ENCODE results near the gene CAVIN1.
"Not testable (repeated sequence)": the region's sequence is repeated elsewhere in the genome, so short reads cannot be mapped to it uniquely, and the experiment has no call there.

Gene CAVIN1

DNA sequence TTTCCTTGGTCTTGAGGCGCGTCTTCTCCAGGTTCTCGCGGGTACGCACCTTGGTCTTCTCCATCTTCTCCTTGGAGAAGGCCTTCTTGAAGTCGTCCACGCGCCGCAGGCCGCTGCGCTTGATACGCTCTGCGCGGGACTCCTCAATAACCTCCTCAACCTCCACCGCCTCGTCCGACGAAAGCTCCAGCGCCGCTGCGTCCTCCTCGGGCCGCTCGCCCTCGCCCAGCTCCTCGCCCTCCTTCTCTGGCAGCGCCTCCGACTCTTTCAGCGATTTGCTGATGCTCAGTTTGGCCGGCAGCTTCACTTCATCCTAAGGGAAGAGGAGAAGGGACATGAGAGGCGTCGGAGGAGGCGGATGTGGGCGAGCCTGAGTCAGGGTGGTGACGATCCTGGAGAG is 18.0 kb downstream of the CAVIN1 start:
- no CpG with 5 or more reads among the region's 35 CpGs for WGBS (ENCODE audit: insufficient coverage, insufficient read length)
- Histone ChIP-seq H3K36me3 (ENCODE audit: control insufficient read depth, insufficient read depth, low read length) (peaks cover 7% of the 10 kb centered on the region; the same call in 1 of the 2 replicates), H3K27me3 (ENCODE audit: control insufficient read depth, insufficient read depth, low read length) (no peaks in the 10 kb centered on the region), H3K9me3 (ENCODE audit: control insufficient read depth, insufficient read depth, low read length) (no peaks in the 10 kb centered on the region), H3K4me1 (ENCODE audit: control insufficient read depth, insufficient read depth, low read length) (peaks cover 5% of the 10 kb centered on the region; the same call in 1 of the 2 replicates), H3K27ac (ENCODE audit: low read length) (no peak overlapping the region), H3K4me3 (ENCODE audit: low read length) (no peak overlapping the region)
- no peak for DNase-seq (ENCODE audit: low read depth, low spot score)

- no peak for DNase-seq (ENCODE audit: low read depth, low spot score)
- Histone ChIP-seq H3K9me3 (ENCODE audit: control insufficient read depth, insufficient read depth, low read length) (no peaks in the 10 kb centered on the region), H3K4me1 (ENCODE audit: control insufficient read depth, insufficient read depth, low read length) (peaks cover 7% of the 10 kb centered on the region; the same call in 1 of the 2 replicates), H3K4me3 (ENCODE audit: low read length) (no peak overlapping the region), H3K36me3 (ENCODE audit: control insufficient read depth, insufficient read depth, low read length) (peaks cover 7% of the 10 kb centered on the region; the same call in 1 of the 2 replicates), H3K27ac (ENCODE audit: low read length) (no peak overlapping the region), H3K27me3 (ENCODE audit: control insufficient read depth, insufficient read depth, low read length) (no peaks in the 10 kb centered on the region)
- WGBS (ENCODE audit: insufficient coverage, insufficient read length): 100% methylated on average over 5 of the region's 63 CpGs
Measured at GRCh38 chr17:42404326-42405055, 18.6 kb downstream of the CAVIN1 start.

- Histone ChIP-seq H3K27me3 (ENCODE audit: control insufficient read depth, insufficient read depth, low read length) (no peaks in the 10 kb centered on the region), H3K27ac (ENCODE audit: low read length) (no peak overlapping the region), H3K4me3 (ENCODE audit: low read length) (no peak overlapping the region), H3K4me1 (ENCODE audit: control insufficient read depth, insufficient read depth, low read length) (peaks cover 7% of the 10 kb centered on the region; the same call in 1 of the 2 replicates), H3K9me3 (ENCODE audit: control insufficient read depth, insufficient read depth, low read length) (no peaks in the 10 kb centered on the region), H3K36me3 (ENCODE audit: control insufficient read depth, insufficient read depth, low read length) (peaks cover 7% of the 10 kb centered on the region; the same call in 1 of the 2 replicates)
- WGBS (ENCODE audit: insufficient coverage, insufficient read length): no CpG with 5 or more reads among the region's 6 CpGs
- DNase-seq (ENCODE audit: low read depth, low spot score): no peak
Measured at GRCh38 chr17:42403150-42403549, 19.9 kb downstream of the CAVIN1 start.

GRCh38 chr17:42402117-42402516 is 20.9 kb downstream of the CAVIN1 start:
- Histone ChIP-seq H3K27ac (ENCODE audit: low read length) (no peak overlapping the region), H3K4me1 (ENCODE audit: control insufficient read depth, insufficient read depth, low read length) (peaks cover 5% of the 10 kb centered on the region; the same call in 1 of the 2 replicates), H3K9me3 (ENCODE audit: control insufficient read depth, insufficient read depth, low read length) (no peaks in the 10 kb centered on the region), H3K4me3 (ENCODE audit: low read length) (no peak overlapping the region), H3K27me3 (ENCODE audit: control insufficient read depth, insufficient read depth, low read length) (no peaks in the 10 kb centered on the region), H3K36me3 (ENCODE audit: control insufficient read depth, insufficient read depth, low read length) (peaks cover 7% of the 10 kb centered on the region; the same call in 1 of the 2 replicates)
- no peak for DNase-seq (ENCODE audit: low read depth, low spot score)
- WGBS (ENCODE audit: insufficient coverage, insufficient read length): no CpG with 5 or more reads among the region's 3 CpGs

DNA sequence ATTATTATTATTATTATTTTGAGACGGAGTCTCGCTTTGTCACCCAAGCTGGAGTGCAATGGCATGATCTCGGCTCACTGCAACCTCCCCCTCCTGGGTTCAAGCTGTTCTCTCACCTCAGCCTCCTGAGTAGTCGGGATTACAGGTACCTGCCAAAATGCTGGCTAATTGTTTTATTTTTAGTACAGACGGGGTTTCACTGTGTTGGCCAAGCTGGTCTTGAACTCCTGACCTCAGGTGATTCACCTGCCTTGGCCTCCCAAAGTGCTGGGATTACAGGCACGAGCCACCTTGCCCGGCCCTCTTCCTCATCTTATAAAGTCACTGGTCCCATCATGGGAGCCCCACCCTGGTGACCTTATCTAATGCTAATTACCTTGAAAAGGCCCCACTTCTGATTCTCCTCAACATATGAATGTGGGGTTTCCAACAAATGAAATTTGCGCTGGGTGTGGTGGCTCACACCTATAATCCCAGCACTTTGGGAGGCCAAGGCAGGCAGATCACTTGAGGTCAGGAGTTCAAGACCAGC is 22.1 kb downstream of the CAVIN1 start:
- DNase-seq (ENCODE audit: low read depth, low spot score); H3K9me3 ChIP-seq (ENCODE audit: control insufficient read depth, insufficient read depth, low read length); H3K27ac ChIP-seq (ENCODE audit: low read length); H3K4me3 ChIP-seq (ENCODE audit: low read length); H3K36me3 ChIP-seq (ENCODE audit: control insufficient read depth, insufficient read depth, low read length); H3K4me1 ChIP-seq (ENCODE audit: control insufficient read depth, insufficient read depth, low read length); H3K27me3 ChIP-seq (ENCODE audit: control insufficient read depth, insufficient read depth, low read length): not testable (repeated sequence)
- no CpG with 5 or more reads among the region's 8 CpGs for WGBS (ENCODE audit: insufficient coverage, insufficient read length)

GRCh38 chr17:42399948-42400843 is 22.9 kb downstream of the CAVIN1 start:
- no CpG with 5 or more reads among the region's 6 CpGs for WGBS (ENCODE audit: insufficient coverage, insufficient read length)
- peaks cover 7% of the 10 kb centered on the region; the same call in 1 of the 2 replicates for H3K36me3 ChIP-seq (ENCODE audit: control insufficient read depth, insufficient read depth, low read length)
- no peaks in the 10 kb centered on the region for H3K27me3 ChIP-seq (ENCODE audit: control insufficient read depth, insufficient read depth, low read length)
- H3K4me1 ChIP-seq (ENCODE audit: control insufficient read depth, insufficient read depth, low read length): peaks cover 5% of the 10 kb centered on the region; the same call in 1 of the 2 replicates
- H3K27ac ChIP-seq (ENCODE audit: low read length): no peak overlapping the region
- H3K9me3 ChIP-seq (ENCODE audit: control insufficient read depth, insufficient read depth, low read length): no peaks in the 10 kb centered on the region
- DNase-seq (ENCODE audit: low read depth, low spot score): no peak
- H3K4me3 ChIP-seq (ENCODE audit: low read length): no peak overlapping the region

- H3K27ac ChIP-seq (ENCODE audit: low read length): no peak overlapping the region
- no CpG with 5 or more reads among the region's 2 CpGs for WGBS (ENCODE audit: insufficient coverage, insufficient read length)
Measured at GRCh38 chr17:42399121-42399520, 23.9 kb downstream of the CAVIN1 start.

GRCh38 chr17:42395601-42396000 is 27.5 kb downstream of the CAVIN1 start:
- not testable (repeated sequence) for DNase-seq (ENCODE audit: low read depth, low spot score); H3K27me3 ChIP-seq (ENCODE audit: control insufficient read depth, insufficient read depth, low read length); H3K27ac ChIP-seq (ENCODE audit: low read length); H3K4me1 ChIP-seq (ENCODE audit: control insufficient read depth, insufficient read depth, low read length); H3K9me3 ChIP-seq (ENCODE audit: control insufficient read depth, insufficient read depth, low read length); H3K4me3 ChIP-seq (ENCODE audit: low read length); H3K36me3 ChIP-seq (ENCODE audit: control insufficient read depth, insufficient read depth, low read length)
- WGBS (ENCODE audit: insufficient coverage, insufficient read length): no CpG with 5 or more reads among the region's 8 CpGs

More at GRCh38 chr17:42399121-42399520, 23.9 kb downstream of the CAVIN1 start:
- H3K4me1 ChIP-seq (ENCODE audit: control insufficient read depth, insufficient read depth, low read length): peaks cover 5% of the 10 kb centered on the region; the same call in 1 of the 2 replicates
- H3K4me3 ChIP-seq (ENCODE audit: low read length): no peak overlapping the region
- H3K27me3 ChIP-seq (ENCODE audit: control insufficient read depth, insufficient read depth, low read length): no peaks in the 10 kb centered on the region
- DNase-seq (ENCODE audit: low read depth, low spot score): no peak
- H3K36me3 ChIP-seq (ENCODE audit: control insufficient read depth, insufficient read depth, low read length): no peaks in the 10 kb centered on the region
- no peaks in the 10 kb centered on the region for H3K9me3 ChIP-seq (ENCODE audit: control insufficient read depth, insufficient read depth, low read length)

GRCh38 chr17:42394838-42395237 is 28.2 kb downstream of the CAVIN1 start:
- no peaks in the 10 kb centered on the region for H3K9me3 ChIP-seq (ENCODE audit: control insufficient read depth, insufficient read depth, low read length)
- no peak overlapping the region for H3K27ac ChIP-seq (ENCODE audit: low read length)
- no peaks in the 10 kb centered on the region for H3K4me1 ChIP-seq (ENCODE audit: control insufficient read depth, insufficient read depth, low read length)
- H3K36me3 ChIP-seq (ENCODE audit: control insufficient read depth, insufficient read depth, low read length): no peaks in the 10 kb centered on the region
- no peak overlapping the region for H3K4me3 ChIP-seq (ENCODE audit: low read length)
- WGBS (ENCODE audit: insufficient coverage, insufficient read length): no CpG with 5 or more reads among the region's 4 CpGs
- DNase-seq (ENCODE audit: low read depth, low spot score): no peak
- no peaks in the 10 kb centered on the region for H3K27me3 ChIP-seq (ENCODE audit: control insufficient read depth, insufficient read depth, low read length)

DNA sequence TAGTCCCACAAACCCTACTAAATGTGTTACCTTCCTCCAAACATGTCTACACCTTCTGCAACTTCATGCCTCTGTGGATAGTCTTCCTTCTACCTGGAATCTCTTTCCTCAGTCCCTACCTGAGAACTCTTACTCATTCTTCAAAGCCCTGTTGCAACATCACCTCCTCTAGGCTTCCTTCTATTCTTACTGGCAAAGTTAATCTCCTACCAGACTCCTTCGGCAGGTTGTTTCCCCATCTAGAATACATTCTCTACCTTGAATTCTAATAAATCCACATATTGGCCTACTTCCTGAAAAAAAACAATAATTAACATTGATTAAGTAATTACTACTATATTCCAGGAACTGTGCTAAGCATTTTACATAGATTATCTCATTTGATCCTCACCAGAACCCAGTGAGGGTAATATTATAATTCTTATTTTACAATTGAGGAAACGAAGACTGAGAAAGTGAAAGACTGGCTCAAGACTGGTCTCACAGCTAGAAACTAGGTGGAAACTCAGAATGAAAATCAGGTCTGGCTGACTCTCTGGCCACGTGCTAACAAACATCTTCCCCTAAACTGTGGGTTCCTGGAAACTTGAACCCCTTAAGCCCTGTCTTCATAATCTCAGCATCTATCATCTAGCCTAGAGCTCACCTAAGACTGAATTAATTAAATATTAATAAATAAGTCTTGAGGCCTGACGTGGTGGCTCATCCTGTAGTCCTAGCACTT is 30.2 kb downstream of the CAVIN1 start:
- DNase-seq (ENCODE audit: low read depth, low spot score): no peak
- H3K4me3 ChIP-seq (ENCODE audit: low read length): no peak overlapping the region
- WGBS (ENCODE audit: insufficient coverage, insufficient read length): no CpG with 5 or more reads among the region's 4 CpGs

More for the DNA sequence above, 30.2 kb downstream of the CAVIN1 start:
- Histone ChIP-seq H3K36me3 (ENCODE audit: control insufficient read depth, insufficient read depth, low read length) (no peaks in the 10 kb centered on the region), H3K27me3 (ENCODE audit: control insufficient read depth, insufficient read depth, low read length) (no peaks in the 10 kb centered on the region), H3K4me1 (ENCODE audit: control insufficient read depth, insufficient read depth, low read length) (peaks cover 2% of the 10 kb centered on the region; the same call in 1 of the 2 replicates), H3K27ac (ENCODE audit: low read length) (no peak overlapping the region), H3K9me3 (ENCODE audit: control insufficient read depth, insufficient read depth, low read length) (no peaks in the 10 kb centered on the region)

Data from iPS DF 6.9 (cell line).